Lung (tissue), 12 donors: ENCODE results near the gene TNFRSF4. TPM values are rescaled to one million over a fixed set of nuclear protein-coding genes. Genes with fewer than 3 reads are reported as not detected.

Source experiments
- ATAC-seq: fragments of 200-7000 bp; cut with Tn5 transposase; one replicate; pipeline ENCODE4 v1.9.1; 2020; ENCODE audit warnings: moderate number of reproducible peaks; ENCODE audit not compliant: insufficient read depth, low FRiP score
- DNase-seq, 3 donors: peaks; one replicate each; pipeline ENCODE4 v3.0.0-alpha.2; 2013 to 2017
- H3K27ac ChIP-seq, 2 donors: one replicate each; pipeline ENCODE4 v1.5.1; 2013; ENCODE audit warnings: mild to moderate bottlenecking in 2 of 2, moderate library complexity in 2 of 2, control low read depth in 1 of 2, inconsistent platforms in 1 of 2, low read depth in 1 of 2, low read length in 1 of 2
- H3K27me3 ChIP-seq, 3 donors: one replicate each; pipeline ENCODE4 v1.5.1; 2013; ENCODE audit warnings: low read length in 2 of 3; ENCODE audit not compliant: control insufficient read depth in 3 of 3, insufficient read depth in 3 of 3
- H3K36me3 ChIP-seq, 4 donors: one replicate each; pipeline ENCODE4 v1.5.1; 2013; ENCODE audit warnings: low read length in 4 of 4, mild to moderate bottlenecking in 1 of 4, moderate library complexity in 1 of 4; ENCODE audit not compliant: control insufficient read depth in 4 of 4, insufficient read depth in 4 of 4
- H3K4me1 ChIP-seq, 5 donors: one replicate each; pipeline ENCODE4 v1.5.1; 2013; ENCODE audit warnings: low read length in 5 of 5, mild to moderate bottlenecking in 2 of 5, moderate library complexity in 1 of 5; ENCODE audit not compliant: control insufficient read depth in 5 of 5, insufficient read depth in 5 of 5
- H3K4me3 ChIP-seq: one replicate; pipeline ENCODE4 v1.5.1; 2013; ENCODE audit warnings: mild to moderate bottlenecking, control low read depth, moderate library complexity
- H3K9ac ChIP-seq, 2 donors: one replicate each; pipeline ENCODE4 v1.5.1; 2013; ENCODE audit warnings: low read length in 2 of 2, control low read depth in 1 of 2; ENCODE audit not compliant: insufficient read depth in 1 of 2
- H3K9me3 ChIP-seq, 4 donors: one replicate each; pipeline ENCODE4 v1.5.1; 2013; ENCODE audit warnings: low read length in 3 of 4, mild to moderate bottlenecking in 1 of 4, moderate library complexity in 1 of 4; ENCODE audit not compliant: control insufficient read depth in 4 of 4, insufficient read depth in 3 of 4
- WGBS, 2 donors: extraction: QIAGEN DNeasy Blood & Tissue Kit; methylation state at CpG; one replicate each; pipeline ENCODE4 v1.1.7; 2013; 5-methylcytosine and 5-hydroxymethylcytosine counted together
- polyA plus RNA-seq, 2 donors: library from polyadenylated mRNA; stranded (reverse); fragments of 200-250 nt; gene quantifications; one replicate each; pipeline ENCODE4 v1.2.1, GENCODE V29; 2013
- total RNA-seq, 2 donors: library from RNA; depleted of rRNA in 1 of 2; stranded (reverse); fragments of >200 nt in 1 of 2; gene quantifications; one replicate each; pipeline ENCODE4 v1.2.1, GENCODE V29; 2014 to 2021
- TF ChIP-seq, protein P1 (sequence below): IDR thresholded peaks from 2 replicates; pipeline ENCODE4 v1.5.1; 2012; ENCODE audit warnings: mild to moderate bottlenecking; ENCODE audit errors: control extremely low read depth, extremely low read depth
- donor health status: control.
- donor health status: control.
- donor health status: Bipolar disorder and iron deficiency.
- donor health status: healthy.
- donor health status: DM: yes; HTN: yes; CAD: no.

Gene TNFRSF4
- total and polyA plus RNA-seq, 4 donors, result 3.6 to 11.3 (median 6.9) TPM

DNA sequence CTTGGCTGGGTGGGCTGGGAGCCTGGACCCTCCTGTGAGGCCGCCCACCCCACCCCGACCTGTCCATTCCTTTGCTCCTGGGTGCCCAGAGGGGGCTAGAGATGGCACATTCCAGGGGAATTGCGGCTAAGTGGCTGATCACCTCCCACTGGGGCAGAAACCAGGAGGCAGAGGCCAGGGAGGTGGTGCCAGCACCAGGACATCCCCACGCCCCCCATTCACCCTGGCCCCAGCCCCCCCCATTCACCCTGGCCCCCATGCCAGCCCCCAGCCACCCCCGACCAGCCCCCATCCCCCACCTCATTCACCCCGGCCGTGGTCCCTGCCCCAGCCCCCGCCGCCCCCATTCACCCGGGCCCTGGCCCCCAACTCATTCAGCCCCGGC, 26.4 kb upstream of the TNFRSF4 start:
- Histone ChIP-seq H3K4me3 (no peak overlapping the region), H3K27me3 (peaks cover 0 to 27% (median 3%) of the 10 kb centered on the region in 3 donors), H3K27ac (no peak overlapping the region), H3K4me1 (peaks cover 0 to 9% (median 0%) of the 10 kb centered on the region in 5 donors), H3K9me3 (peaks cover 0 to 7% (median 0%) of the 10 kb centered on the region in 4 donors), H3K9ac (no peak overlapping the region), H3K36me3 (no peaks in the 10 kb centered on the region)
- TF ChIP-seq, protein P1, sequence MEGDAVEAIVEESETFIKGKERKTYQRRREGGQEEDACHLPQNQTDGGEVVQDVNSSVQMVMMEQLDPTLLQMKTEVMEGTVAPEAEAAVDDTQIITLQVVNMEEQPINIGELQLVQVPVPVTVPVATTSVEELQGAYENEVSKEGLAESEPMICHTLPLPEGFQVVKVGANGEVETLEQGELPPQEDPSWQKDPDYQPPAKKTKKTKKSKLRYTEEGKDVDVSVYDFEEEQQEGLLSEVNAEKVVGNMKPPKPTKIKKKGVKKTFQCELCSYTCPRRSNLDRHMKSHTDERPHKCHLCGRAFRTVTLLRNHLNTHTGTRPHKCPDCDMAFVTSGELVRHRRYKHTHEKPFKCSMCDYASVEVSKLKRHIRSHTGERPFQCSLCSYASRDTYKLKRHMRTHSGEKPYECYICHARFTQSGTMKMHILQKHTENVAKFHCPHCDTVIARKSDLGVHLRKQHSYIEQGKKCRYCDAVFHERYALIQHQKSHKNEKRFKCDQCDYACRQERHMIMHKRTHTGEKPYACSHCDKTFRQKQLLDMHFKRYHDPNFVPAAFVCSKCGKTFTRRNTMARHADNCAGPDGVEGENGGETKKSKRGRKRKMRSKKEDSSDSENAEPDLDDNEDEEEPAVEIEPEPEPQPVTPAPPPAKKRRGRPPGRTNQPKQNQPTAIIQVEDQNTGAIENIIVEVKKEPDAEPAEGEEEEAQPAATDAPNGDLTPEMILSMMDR, result no peak
- DNase-seq, result no peak
- WGBS, 2 donors, result 54 to 67% methylated on average over 10 to 11 of the region's 11 CpGs
- no peak for ATAC-seq

DNA sequence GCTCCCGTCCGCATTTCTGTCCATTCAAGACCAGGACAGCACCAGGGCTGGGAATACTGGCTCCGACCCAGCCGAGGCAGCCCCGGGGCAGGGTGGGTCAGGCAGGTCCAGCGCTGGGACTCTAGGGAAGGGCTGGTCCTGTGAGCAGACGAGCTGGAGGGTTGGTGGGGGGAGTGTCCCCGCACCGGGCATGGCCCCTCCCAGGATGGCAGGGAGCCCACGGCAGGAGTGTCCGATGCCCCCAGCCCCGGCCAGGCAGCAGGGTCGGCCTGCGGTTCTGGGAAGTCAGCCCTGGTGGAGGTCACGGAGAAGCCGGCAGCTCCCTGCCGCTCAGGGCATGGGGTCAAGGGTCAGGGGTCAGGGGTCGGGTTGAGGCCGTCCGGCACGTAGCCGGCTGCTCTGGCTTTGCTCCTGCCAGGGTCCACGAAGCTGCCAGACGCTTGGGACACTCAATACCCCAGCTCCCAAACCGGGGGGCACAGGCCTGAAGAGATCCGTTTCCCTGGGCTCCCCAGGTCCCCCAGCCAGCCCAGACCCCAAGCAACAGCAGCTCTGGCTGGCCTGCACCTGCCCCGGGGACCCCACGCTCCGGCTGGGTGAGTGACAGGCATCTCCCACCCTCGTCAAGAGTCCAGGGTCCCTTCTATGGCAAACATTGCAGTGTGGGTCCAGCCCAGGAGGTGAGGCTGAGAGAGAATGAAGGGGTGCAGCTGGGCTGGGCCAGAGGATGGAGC, 25.8 kb upstream of the TNFRSF4 start:
- Histone ChIP-seq H3K27me3 (peaks cover 0 to 27% (median 2%) of the 10 kb centered on the region in 3 donors), H3K4me3 (no peak overlapping the region), H3K9ac (no peak overlapping the region), H3K27ac (no peak overlapping the region), H3K9me3 (peaks cover 0 to 8% (median 0%) of the 10 kb centered on the region in 4 donors), H3K36me3 (no peaks in the 10 kb centered on the region), H3K4me1 (peaks cover 0 to 9% (median 0%) of the 10 kb centered on the region in 5 donors)
- TF ChIP-seq, protein P1, result no peak
- DNase-seq, result no peak
- ATAC-seq, result no peak
- 40 to 53% methylated on average over 27 to 30 of the region's 30 CpGs for WGBS, 2 donors

DNA sequence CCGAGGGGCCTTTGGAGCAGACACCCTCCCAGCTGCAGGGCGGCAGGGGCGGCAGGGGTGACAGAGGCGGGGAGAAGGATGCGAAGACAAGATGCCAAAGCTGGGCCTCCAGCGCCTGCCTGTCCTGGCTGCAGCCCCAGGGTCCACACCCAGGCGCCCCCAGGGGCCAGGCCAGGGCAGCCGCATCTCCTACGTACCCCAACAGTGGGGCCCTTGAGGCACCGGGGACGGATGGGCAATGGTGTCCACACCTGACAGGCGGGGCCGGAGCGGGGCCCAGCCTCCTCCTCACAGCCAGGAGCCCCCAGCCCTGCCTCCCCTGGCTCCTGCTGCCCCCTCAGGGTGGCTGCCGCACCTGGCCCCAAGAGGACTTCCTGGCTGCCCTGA, 25.3 kb upstream of the TNFRSF4 start:
- Histone ChIP-seq H3K9ac (no peak overlapping the region), H3K27me3 (peaks cover 0 to 27% (median 2%) of the 10 kb centered on the region in 3 donors), H3K4me3 (no peak overlapping the region), H3K4me1 (peaks cover 0 to 9% (median 0%) of the 10 kb centered on the region in 5 donors), H3K9me3 (peaks cover 0 to 8% (median 0%) of the 10 kb centered on the region in 4 donors), H3K27ac (no peak overlapping the region), H3K36me3 (peaks cover 0 to 2% (median under 1%) of the 10 kb centered on the region in 4 donors)
- TF ChIP-seq, protein P1, result no peak
- ATAC-seq, result no peak
- WGBS, 2 donors, result 64 to 71% methylated on average over 15 of the region's 15 CpGs
- no peak for DNase-seq
